Chondrocyte (in vitro differentiated cells): Measurements from ENCODE around the gene MIER3. TPM values are rescaled to one million over a fixed set of nuclear protein-coding genes. Genes with fewer than 3 reads are reported as not detected.
"Not testable (repeated sequence)": the region's sequence is repeated elsewhere in the genome, so short reads cannot be mapped to it uniquely, and the experiment has no call there.

Experiments
- DNase-seq: peaks from one replicate; pipeline ENCODE4 v3.0.0; 2021; ENCODE audit warnings: mixed read lengths, low spot score
- H3K27ac Mint-ChIP-seq: one replicate; pipeline ENCODE4 v1.8.0; 2021; ENCODE audit warnings: mild to moderate bottlenecking, moderate library complexity, mixed read lengths; ENCODE audit not compliant: unreplicated experiment
- H3K27me3 Mint-ChIP-seq: 2 replicates; pipeline ENCODE4 v1.8.0; 2021; ENCODE audit warnings: low read depth, mixed read lengths
- H3K36me3 Mint-ChIP-seq: 2 replicates; pipeline ENCODE4 v1.8.0; 2021; ENCODE audit warnings: low read depth, mixed read lengths
- H3K4me1 Mint-ChIP-seq: 2 replicates; pipeline ENCODE4 v1.8.0; 2021; ENCODE audit warnings: low read depth, mild to moderate bottlenecking, mixed read lengths
- H3K4me3 Mint-ChIP-seq: one replicate; pipeline ENCODE4 v1.8.0; 2021; ENCODE audit warnings: mild to moderate bottlenecking, moderate library complexity, mixed read lengths; ENCODE audit not compliant: unreplicated experiment
- H3K9me3 Mint-ChIP-seq: 2 replicates; pipeline ENCODE4 v1.8.0; 2021; ENCODE audit warnings: low read depth, mixed read lengths
- total RNA-seq: library from RNA; stranded (reverse); gene quantifications from 3 replicates; pipeline ENCODE4 v1.2.1, GENCODE V29; 2021
- TF ChIP-seq, protein P1 (sequence below): fragments of 200-600 bp; sonication (generic); IDR thresholded peaks from 2 replicates; pipeline ENCODE4 v1.5.0; 2021; ENCODE audit warnings: antibody characterized with exemption, mild to moderate bottlenecking, moderate library complexity

MIER3 gene
- total RNA-seq, 1 donor from 2014 or later = 25.7 TPM

DNA sequence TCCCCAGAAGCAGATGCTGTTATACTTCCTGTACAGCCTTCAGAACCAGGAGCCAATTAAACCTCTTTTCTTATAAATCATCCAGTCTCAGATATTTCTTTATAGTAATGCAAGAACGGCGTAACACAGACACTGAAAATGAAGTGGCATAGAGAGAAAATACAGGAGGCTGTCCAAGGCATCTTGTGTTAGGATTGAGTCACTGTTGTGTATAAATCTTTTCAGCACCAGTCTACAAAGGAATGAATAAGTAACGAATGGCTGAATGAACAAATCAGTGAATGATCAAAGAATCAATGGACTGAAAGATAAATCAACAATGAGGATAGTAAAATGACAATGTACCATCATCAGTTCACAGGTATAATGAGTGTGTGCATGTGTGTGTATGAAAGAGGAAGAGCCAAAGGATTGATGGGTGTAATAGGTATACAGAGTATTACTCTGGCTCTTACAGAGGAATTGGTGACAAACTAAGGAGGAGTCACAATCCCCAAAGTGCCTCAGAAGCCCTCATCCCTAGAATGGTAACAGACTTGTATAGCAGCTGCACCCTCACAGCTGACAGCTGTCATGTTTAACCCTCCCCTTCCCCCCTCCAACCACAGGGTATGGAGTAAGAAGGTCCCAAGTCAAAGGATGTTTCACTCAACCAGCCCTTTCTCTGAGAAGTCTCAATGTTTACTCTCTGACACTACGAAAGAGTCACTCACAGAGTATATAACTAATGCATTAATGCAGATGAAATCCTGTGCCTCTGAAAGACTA, 29.8 kb upstream of the MIER3 start:
- H3K4me1 Mint-ChIP-seq = no peaks in the 10 kb centered on the region
- no peak for DNase-seq
- H3K27ac Mint-ChIP-seq = no peak overlapping the region
- H3K9me3 Mint-ChIP-seq = no peaks in the 10 kb centered on the region
- H3K27me3 Mint-ChIP-seq = peaks cover 8% of the 10 kb centered on the region
- TF ChIP-seq, protein P1, sequence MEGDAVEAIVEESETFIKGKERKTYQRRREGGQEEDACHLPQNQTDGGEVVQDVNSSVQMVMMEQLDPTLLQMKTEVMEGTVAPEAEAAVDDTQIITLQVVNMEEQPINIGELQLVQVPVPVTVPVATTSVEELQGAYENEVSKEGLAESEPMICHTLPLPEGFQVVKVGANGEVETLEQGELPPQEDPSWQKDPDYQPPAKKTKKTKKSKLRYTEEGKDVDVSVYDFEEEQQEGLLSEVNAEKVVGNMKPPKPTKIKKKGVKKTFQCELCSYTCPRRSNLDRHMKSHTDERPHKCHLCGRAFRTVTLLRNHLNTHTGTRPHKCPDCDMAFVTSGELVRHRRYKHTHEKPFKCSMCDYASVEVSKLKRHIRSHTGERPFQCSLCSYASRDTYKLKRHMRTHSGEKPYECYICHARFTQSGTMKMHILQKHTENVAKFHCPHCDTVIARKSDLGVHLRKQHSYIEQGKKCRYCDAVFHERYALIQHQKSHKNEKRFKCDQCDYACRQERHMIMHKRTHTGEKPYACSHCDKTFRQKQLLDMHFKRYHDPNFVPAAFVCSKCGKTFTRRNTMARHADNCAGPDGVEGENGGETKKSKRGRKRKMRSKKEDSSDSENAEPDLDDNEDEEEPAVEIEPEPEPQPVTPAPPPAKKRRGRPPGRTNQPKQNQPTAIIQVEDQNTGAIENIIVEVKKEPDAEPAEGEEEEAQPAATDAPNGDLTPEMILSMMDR = no peak
- H3K36me3 Mint-ChIP-seq = no peaks in the 10 kb centered on the region
- no peak overlapping the region for H3K4me3 Mint-ChIP-seq

DNA sequence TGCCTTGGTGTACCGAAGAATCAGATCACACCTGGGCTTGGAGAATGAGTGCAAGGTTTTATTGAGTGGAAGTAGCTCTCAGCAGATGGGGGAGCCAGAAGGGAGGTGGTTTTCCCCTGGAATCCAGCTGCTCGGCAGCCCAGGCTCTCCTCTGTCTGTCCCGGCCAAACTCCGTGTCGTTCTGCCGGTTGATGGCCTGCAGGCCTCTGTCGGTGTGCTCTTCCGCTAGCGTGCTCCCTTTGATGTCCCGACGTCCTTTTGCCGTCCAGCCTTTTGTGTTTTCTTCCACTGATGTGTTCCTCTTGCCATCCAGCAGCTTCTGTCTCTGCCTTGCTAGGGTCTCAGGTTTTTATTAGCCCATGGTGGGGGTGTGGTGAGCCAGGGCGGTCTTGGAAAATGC, 28.0 kb upstream of the MIER3 start:
- no peak for DNase-seq
- Mint-ChIP-seq H3K27me3 (peaks cover 8% of the 10 kb centered on the region), H3K4me3 (no peak overlapping the region), H3K4me1 (no peaks in the 10 kb centered on the region), H3K27ac (no peak overlapping the region), H3K9me3 (no peaks in the 10 kb centered on the region), H3K36me3 (no peaks in the 10 kb centered on the region)
- TF ChIP-seq, protein P1 = no peak

DNA sequence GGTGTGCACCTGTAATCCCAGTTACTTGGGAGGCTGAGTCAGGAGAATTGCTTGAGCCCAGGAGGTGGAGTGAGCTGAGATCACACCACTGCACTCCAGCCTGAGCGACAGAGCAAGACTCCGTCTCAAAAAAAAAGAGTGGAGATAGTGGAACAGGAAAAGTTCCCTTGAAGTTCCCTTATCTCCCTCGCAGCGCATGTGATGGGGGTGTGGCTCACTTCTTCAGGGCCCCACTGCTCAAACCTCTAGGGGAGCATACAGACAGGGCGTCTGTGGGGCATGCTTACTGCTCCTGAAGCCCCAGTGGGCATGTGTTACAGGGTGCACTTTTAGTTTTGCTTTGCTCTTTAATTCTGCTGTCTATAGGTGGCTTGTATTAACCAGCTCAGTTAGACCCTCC, 27.6 kb upstream of the MIER3 start:
- H3K27ac Mint-ChIP-seq, H3K27me3 Mint-ChIP-seq, H3K4me3 Mint-ChIP-seq: not testable (repeated sequence)

DNA sequence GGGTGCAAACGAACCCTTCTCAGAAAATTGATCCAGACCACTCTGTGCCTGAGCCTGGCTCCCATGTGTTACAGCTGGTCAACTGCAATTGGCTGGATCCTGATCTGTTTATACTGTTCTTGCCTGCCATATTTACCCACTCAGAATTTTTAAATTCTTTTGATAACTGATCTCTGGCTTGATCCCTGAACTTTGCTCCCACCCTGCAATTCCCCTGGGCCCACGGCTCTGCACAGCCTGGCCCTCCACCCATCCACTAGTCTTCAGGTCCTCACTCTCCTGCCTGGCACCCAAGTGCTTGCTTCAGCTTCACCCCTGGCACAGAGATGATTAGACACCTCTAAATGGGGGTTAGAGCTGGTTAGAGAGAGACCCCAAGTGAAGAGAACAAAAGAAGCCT, 25.9 kb upstream of the MIER3 start:
- Mint-ChIP-seq H3K4me3 (no peak overlapping the region), H3K27me3 (peaks cover 8% of the 10 kb centered on the region)

More for the DNA sequence above, 27.6 kb upstream of the MIER3 start:
- DNase-seq, H3K36me3 Mint-ChIP-seq, H3K4me1 Mint-ChIP-seq, H3K9me3 Mint-ChIP-seq: not testable (repeated sequence)

DNA sequence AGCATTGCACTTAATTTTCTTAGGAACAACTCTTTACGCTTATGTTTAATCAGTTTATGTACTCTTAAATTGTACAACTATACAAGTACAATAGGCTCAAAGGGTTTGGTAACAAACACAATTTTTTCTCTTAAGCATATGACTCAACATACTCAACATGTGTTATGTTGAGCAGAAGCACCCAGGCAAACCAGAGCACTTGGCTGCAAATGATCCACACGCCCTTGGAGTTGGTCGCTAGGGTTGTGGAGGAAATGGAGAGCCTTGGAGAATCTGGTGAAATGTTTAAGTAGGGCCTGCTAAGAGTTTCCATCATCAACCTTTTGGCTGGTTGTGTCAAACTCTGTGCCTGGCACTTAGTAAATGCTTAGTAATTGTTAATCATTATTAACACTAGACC, 25.1 kb upstream of the MIER3 start:
- DNase-seq = no peak
- H3K36me3 Mint-ChIP-seq = no peaks in the 10 kb centered on the region
- H3K4me3 Mint-ChIP-seq = no peak overlapping the region
- H3K27ac Mint-ChIP-seq = no peak overlapping the region
- H3K9me3 Mint-ChIP-seq = no peaks in the 10 kb centered on the region
- no peaks in the 10 kb centered on the region for H3K4me1 Mint-ChIP-seq
- peaks cover 9% of the 10 kb centered on the region for H3K27me3 Mint-ChIP-seq
- TF ChIP-seq, protein P1 = no peak

More for the DNA sequence above, 25.9 kb upstream of the MIER3 start:
- Mint-ChIP-seq H3K4me1 (no peaks in the 10 kb centered on the region), H3K9me3 (no peaks in the 10 kb centered on the region), H3K36me3 (no peaks in the 10 kb centered on the region), H3K27ac (no peak overlapping the region)
- TF ChIP-seq, protein P1 = no peak
- no peak for DNase-seq

DNA sequence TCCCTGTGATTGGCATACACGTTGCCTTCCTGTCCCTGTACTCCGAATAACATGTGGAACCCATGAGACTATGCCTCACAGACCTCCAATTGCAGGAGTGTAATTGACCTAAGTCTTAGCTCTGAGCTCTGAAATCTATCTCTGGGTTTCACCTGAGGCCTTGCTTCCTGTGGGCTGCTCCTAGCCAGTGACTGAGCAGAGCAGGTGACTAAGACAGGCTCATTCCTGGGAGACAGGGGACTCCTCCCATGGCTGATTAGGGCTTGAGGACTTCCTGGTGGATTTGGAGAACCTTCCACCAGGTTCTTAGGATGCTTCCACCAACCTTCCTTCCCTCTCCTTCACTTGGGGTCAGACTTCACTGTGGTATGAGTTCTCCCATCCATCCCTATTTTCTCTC, 22.3 kb upstream of the MIER3 start:
- DNase-seq = no peak
- H3K4me1 Mint-ChIP-seq = no peaks in the 10 kb centered on the region
- no peaks in the 10 kb centered on the region for H3K36me3 Mint-ChIP-seq
- H3K27ac Mint-ChIP-seq = no peak overlapping the region
- TF ChIP-seq, protein P1 = no peak
- H3K27me3 Mint-ChIP-seq = peaks cover 8% of the 10 kb centered on the region
- no peak overlapping the region for H3K4me3 Mint-ChIP-seq
- H3K9me3 Mint-ChIP-seq = no peaks in the 10 kb centered on the region
